HG02981 (cell line): Measurements from ENCODE around the gene CRISPLD2.

Experiments used
- ATAC-seq: cut with Tn5 transposase; IDR thresholded peaks from one replicate; pipeline ENCODE4 v1.9.1; 2021; ENCODE audit warnings: mild to moderate bottlenecking, moderate library complexity; ENCODE audit not compliant: unreplicated experiment

Gene CRISPLD2

GRCh38 chr16:84795329-84796053, 24.3 kb upstream of the CRISPLD2 start:
- ATAC-seq, result no peak

GRCh38 chr16:84800158-84800978, 19.4 kb upstream of the CRISPLD2 start:
- no peak for ATAC-seq

- no peak for ATAC-seq
Observed at GRCh38 chr16:84803146-84803545, 16.6 kb upstream of the CRISPLD2 start.

GRCh38 chr16:84804326-84804725, 15.5 kb upstream of the CRISPLD2 start:
- no peak for ATAC-seq

- ATAC-seq, result no peak
Observed at GRCh38 chr16:84806256-84806889, 13.4 kb upstream of the CRISPLD2 start.

GRCh38 chr16:84806890-84807258, 12.9 kb upstream of the CRISPLD2 start:
- no peak for ATAC-seq

- ATAC-seq, result no peak
Observed at GRCh38 chr16:84807776-84808175, 12.0 kb upstream of the CRISPLD2 start.

- ATAC-seq, result no peak
Observed at GRCh38 chr16:84808826-84809225, 11.0 kb upstream of the CRISPLD2 start.

GRCh38 chr16:84810518-84811273, 9.1 kb upstream of the CRISPLD2 start:
- no peak for ATAC-seq

- no peak for ATAC-seq
Observed at GRCh38 chr16:84811529-84811928, 8.3 kb upstream of the CRISPLD2 start.

- ATAC-seq, result no peak
Observed at GRCh38 chr16:84813141-84813934, 6.4 kb upstream of the CRISPLD2 start.

- no peak for ATAC-seq
Observed at GRCh38 chr16:84815462-84815861, 4.3 kb upstream of the CRISPLD2 start.

- ATAC-seq, result no peak
Observed at GRCh38 chr16:84816023-84816422, 3.8 kb upstream of the CRISPLD2 start.

- no peak for ATAC-seq
Observed at GRCh38 chr16:84816485-84816884, 3.3 kb upstream of the CRISPLD2 start.

GRCh38 chr16:84817206-84817605, 2.6 kb upstream of the CRISPLD2 start:
- ATAC-seq, result no peak

- ATAC-seq, result no peak
Observed at GRCh38 chr16:84817613-84818012, 2.2 kb upstream of the CRISPLD2 start.

GRCh38 chr16:84818133-84818532, 1.7 kb upstream of the CRISPLD2 start:
- no peak for ATAC-seq

- no peak for ATAC-seq
Observed at GRCh38 chr16:84818989-84819643, 669 bp upstream of the CRISPLD2 start.

- no peak for ATAC-seq
Observed at GRCh38 chr16:84820305-84820684, 510 bp downstream of the CRISPLD2 start.

GRCh38 chr16:84820771-84821170, 986 bp downstream of the CRISPLD2 start:
- ATAC-seq, result no peak
